ENCODE data around the gene FAM83F. TPM values are rescaled to one million over a fixed set of nuclear protein-coding genes. Genes with fewer than 3 reads are reported as not detected.
"Not testable (repeated sequence)": the region's sequence is repeated elsewhere in the genome, so short reads cannot be mapped to it uniquely, and the experiment has no call there.

The FAM83F gene
- polyA plus RNA-seq, 3 donors = 2.2 to 2.9 (median 2.7) TPM

GRCh38 chr22:40009951-40010671, 15.4 kb downstream of the FAM83F start:
- no peak for DNase-seq

GRCh38 chr22:40010746-40011145, 16.0 kb downstream of the FAM83F start:
- DNase-seq = no peak

- DNase-seq = no peak
Observed at GRCh38 chr22:40014667-40015248, 20.0 kb downstream of the FAM83F start.

- DNase-seq = no peak
Observed at GRCh38 chr22:40015358-40015976, 20.7 kb downstream of the FAM83F start.

- no peak for DNase-seq
Observed at GRCh38 chr22:40018051-40018450, 23.3 kb downstream of the FAM83F start.

GRCh38 chr22:40019100-40019499, 24.3 kb downstream of the FAM83F start:
- no peak for DNase-seq

GRCh38 chr22:40020956-40021355, 26.2 kb downstream of the FAM83F start:
- DNase-seq = no peak

- DNase-seq = no peak
Observed at GRCh38 chr22:40021401-40022000, 26.7 kb downstream of the FAM83F start.

- no peak for DNase-seq
Observed at GRCh38 chr22:40022536-40023240, 27.9 kb downstream of the FAM83F start.

- DNase-seq = no peak
Observed at GRCh38 chr22:40023341-40023841, 28.6 kb downstream of the FAM83F start.

GRCh38 chr22:40024201-40025061, 29.7 kb downstream of the FAM83F start:
- DNase-seq = no peak

- DNase-seq = not testable (repeated sequence)
Observed at GRCh38 chr22:40025062-40025379, 30.3 kb downstream of the FAM83F start.

- DNase-seq = no peak
Observed at GRCh38 chr22:40025856-40026255, 31.1 kb downstream of the FAM83F start.

GRCh38 chr22:40026641-40027040, 31.9 kb downstream of the FAM83F start:
- DNase-seq = no peak

- DNase-seq = no peak
Observed at GRCh38 chr22:40027191-40028097, 32.7 kb downstream of the FAM83F start.

- no peak for DNase-seq
Observed at GRCh38 chr22:40028098-40028425, 33.3 kb downstream of the FAM83F start.

GRCh38 chr22:40029189-40029890, 34.6 kb downstream of the FAM83F start:
- no peak for DNase-seq

GRCh38 chr22:40030026-40030757, 35.4 kb downstream of the FAM83F start:
- DNase-seq = no peak

GRCh38 chr22:40030758-40031095, 36.0 kb downstream of the FAM83F start:
- DNase-seq = no peak
